Activated T-helper 17 cell treated with anti-CD3 and anti-CD28 coated beads, Interleukin-2, amount 50 U/mL, for 72 hours (primary cell): Measurements from ENCODE around the gene INMT. TPM values are rescaled to one million over a fixed set of nuclear protein-coding genes. Genes with fewer than 3 reads are reported as not detected.

Source experiments
- ATAC-seq: fragments of 150-1000 bp; cut with Tn5 transposase; replicated peaks from 2 replicates; pipeline ENCODE4 v1.10.0; 2021; ENCODE audit warnings: mild to moderate bottlenecking, moderate library complexity
- H3K27ac Mint-ChIP-seq: one replicate; pipeline ENCODE4 v1.8.0; 2022; ENCODE audit warnings: mixed read lengths
- H3K27me3 Mint-ChIP-seq: one replicate; pipeline ENCODE4 v1.8.0; 2022; ENCODE audit warnings: mixed read lengths
- H3K36me3 Mint-ChIP-seq: one replicate; pipeline ENCODE4 v1.8.0; 2022; ENCODE audit warnings: low read depth, mild to moderate bottlenecking, mixed read lengths
- H3K4me1 Mint-ChIP-seq: one replicate; pipeline ENCODE4 v1.8.0; 2022; ENCODE audit warnings: mixed read lengths
- H3K4me3 Mint-ChIP-seq: one replicate; pipeline ENCODE4 v1.8.0; 2022; ENCODE audit warnings: mild to moderate bottlenecking, mixed read lengths
- H3K9me3 Mint-ChIP-seq: one replicate; pipeline ENCODE4 v1.8.0; 2022; ENCODE audit warnings: mixed read lengths
- total RNA-seq, 2 donors: library from RNA; stranded (reverse); gene quantifications; one replicate each; pipeline ENCODE4 v1.2.3, GENCODE V29; 2022

Gene INMT
- total RNA-seq: under 1 TPM in 1 of 2 donors, not detected in 1; 0.21 TPM

DNA sequence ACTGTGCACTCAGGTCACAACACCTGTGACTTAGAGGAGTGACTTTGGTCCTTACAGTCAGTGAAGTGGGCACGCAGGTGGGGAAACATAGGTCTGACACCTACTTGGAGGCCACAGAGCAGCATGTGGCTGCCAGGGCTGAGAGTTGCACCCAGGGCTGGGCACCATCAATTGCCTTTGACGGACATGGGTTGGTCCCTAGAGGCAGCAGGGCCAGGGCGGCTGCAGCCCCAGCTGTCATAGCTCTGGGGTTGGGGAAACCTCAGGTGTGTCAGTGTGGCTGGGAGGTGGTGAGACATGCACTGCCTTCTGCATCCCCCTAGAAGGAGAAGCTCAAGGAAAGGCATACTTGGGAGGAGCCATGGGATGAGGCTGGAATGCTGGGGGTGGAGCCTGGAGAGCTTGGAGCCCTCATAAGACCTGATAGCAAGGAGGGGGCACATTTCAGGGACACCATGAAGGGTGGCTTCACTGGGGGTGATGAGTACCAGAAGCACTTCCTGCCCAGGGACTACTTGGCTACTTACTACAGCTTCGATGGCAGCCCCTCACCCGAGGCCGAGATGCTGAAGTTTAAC lies at the start of gene INMT:
TSS of gene INMT (plus strand) at position 440 of the 578 bp plus-strand sequence. CDS start at position 456, 16 bp downstream.
- H3K9me3 Mint-ChIP-seq: no peaks in the 10 kb centered on the region
- H3K36me3 Mint-ChIP-seq: no peaks in the 10 kb centered on the region
- H3K27me3 Mint-ChIP-seq: no peaks in the 10 kb centered on the region
- H3K27ac Mint-ChIP-seq: no peak within 1 kb of the TSS
- no peak for ATAC-seq
- H3K4me3 Mint-ChIP-seq: no peak within 1 kb of the TSS
- H3K4me1 Mint-ChIP-seq: no peaks in the 10 kb centered on the region

DNA sequence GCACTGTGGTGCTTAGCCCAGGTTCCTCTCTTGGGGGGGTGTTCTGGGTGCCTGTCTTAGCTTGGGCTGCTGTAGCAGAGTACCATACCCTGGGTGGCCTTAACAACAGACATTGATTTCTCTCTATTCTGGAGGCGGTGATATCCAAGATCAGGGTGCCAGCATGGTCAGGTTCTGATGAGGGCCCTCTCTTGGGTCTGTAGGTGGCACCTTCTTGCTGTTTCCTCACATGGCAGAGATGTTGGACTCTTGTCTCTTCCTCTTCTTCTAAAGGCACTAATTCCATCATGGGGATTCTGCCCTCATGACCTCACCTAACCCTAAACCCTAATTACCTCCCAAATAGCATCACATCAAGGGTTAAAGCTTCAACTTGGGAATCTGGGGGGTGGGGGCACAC lies 49.7 kb upstream of the INMT start:
- no peak overlapping the region for H3K4me3 Mint-ChIP-seq
- H3K36me3 Mint-ChIP-seq: no peaks in the 10 kb centered on the region
- no peaks in the 10 kb centered on the region for H3K9me3 Mint-ChIP-seq
- H3K27me3 Mint-ChIP-seq: no peaks in the 10 kb centered on the region
- no peak overlapping the region for H3K27ac Mint-ChIP-seq
- H3K4me1 Mint-ChIP-seq: peaks cover 13% of the 10 kb centered on the region
- ATAC-seq: no peak

DNA sequence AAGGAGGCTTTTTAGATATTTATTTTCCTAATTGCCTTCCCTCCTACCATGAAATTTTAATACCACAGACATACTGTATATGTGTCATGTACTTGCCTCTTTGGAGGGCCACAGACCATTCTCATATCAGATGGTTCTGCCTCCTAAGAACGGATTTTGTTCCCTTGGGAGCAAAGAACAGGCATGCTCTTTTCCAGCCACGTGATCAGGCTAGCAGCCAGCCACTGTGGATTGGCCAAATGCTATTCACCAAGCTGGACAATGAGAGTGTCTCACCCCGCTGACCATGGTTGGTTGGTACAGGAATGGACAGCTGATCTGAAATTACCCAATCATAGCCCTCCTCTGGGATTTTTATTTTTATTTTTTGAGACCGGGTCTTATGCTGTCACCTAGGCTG lies 48.2 kb upstream of the INMT start:
- H3K36me3 Mint-ChIP-seq: no peaks in the 10 kb centered on the region
- no peaks in the 10 kb centered on the region for H3K27me3 Mint-ChIP-seq
- H3K4me3 Mint-ChIP-seq: no peak overlapping the region
- H3K9me3 Mint-ChIP-seq: no peaks in the 10 kb centered on the region
- ATAC-seq: no peak
- peaks cover 8% of the 10 kb centered on the region for H3K4me1 Mint-ChIP-seq
- no peak overlapping the region for H3K27ac Mint-ChIP-seq

DNA sequence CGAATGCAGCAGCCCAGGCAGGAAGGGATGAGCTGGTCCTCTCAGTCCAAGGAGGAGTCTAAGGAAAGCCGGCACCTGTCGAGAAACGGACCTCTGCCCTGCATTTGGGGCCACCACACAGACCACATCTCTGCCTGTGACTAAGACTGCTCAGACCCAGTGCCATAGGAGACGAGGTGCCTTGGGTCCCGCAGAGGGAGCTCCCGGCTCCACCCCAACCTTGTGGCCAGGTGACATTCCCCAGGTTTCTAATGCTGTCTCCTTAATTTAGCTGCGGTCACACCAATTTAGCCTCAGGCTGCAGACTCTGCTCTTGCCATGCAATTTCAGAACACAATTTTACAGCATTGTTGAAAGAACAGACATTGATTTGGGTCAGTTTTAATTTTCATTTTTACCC lies 46.9 kb upstream of the INMT start:
- Mint-ChIP-seq H3K4me3 (no peak overlapping the region), H3K36me3 (no peaks in the 10 kb centered on the region), H3K27ac (no peak overlapping the region), H3K4me1 (peaks cover 8% of the 10 kb centered on the region), H3K27me3 (no peaks in the 10 kb centered on the region), H3K9me3 (no peaks in the 10 kb centered on the region)
- ATAC-seq: no peak

DNA sequence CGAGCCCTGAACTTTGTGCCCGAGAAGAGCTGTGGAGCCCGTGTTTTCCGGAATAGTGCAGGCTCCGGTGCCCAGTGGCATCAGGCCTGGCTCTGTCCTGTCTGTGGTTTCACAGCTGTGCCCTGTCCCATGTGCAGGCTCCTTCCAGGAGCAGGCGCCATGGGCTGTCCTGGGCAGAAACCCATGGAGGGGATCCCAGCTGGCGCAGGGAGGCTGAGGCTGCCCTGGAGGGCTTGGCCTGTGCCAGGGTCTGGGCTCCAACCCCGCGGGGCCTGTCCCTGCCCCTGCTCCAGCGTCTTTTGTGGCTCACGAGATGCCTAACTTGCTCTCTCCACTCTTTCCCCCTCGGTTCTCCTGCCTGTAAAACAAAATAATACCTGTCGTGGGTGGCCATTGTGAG lies 46.3 kb upstream of the INMT start:
- no peak for ATAC-seq
- H3K4me1 Mint-ChIP-seq: peaks cover 8% of the 10 kb centered on the region
- H3K27ac Mint-ChIP-seq: no peak overlapping the region
- H3K36me3 Mint-ChIP-seq: no peaks in the 10 kb centered on the region
- H3K9me3 Mint-ChIP-seq: no peaks in the 10 kb centered on the region
- no peak overlapping the region for H3K4me3 Mint-ChIP-seq
- H3K27me3 Mint-ChIP-seq: no peaks in the 10 kb centered on the region

DNA sequence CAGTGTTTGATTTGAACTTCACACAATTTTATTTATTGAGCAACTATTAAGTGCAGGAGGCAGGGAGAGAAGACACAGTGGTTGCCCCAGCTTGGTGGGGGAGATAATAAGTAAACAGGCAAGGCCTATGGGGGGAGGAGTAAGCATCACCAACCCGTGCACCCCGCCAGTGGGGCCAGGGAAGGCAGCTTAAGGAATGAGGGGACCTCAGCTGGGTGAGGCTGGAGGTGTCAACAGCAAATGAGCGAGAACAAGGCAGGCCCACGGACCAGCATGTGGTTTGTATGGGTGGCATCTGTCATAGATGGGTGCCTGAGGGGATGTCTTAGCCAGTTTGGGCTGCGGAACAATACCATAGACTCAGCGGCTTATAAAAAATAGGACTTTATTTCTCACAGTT lies 45.6 kb upstream of the INMT start:
- Mint-ChIP-seq H3K27ac (no peak overlapping the region), H3K9me3 (no peaks in the 10 kb centered on the region), H3K27me3 (no peaks in the 10 kb centered on the region), H3K4me3 (no peak overlapping the region), H3K4me1 (peaks cover 8% of the 10 kb centered on the region), H3K36me3 (no peaks in the 10 kb centered on the region)
- ATAC-seq: no peak

DNA sequence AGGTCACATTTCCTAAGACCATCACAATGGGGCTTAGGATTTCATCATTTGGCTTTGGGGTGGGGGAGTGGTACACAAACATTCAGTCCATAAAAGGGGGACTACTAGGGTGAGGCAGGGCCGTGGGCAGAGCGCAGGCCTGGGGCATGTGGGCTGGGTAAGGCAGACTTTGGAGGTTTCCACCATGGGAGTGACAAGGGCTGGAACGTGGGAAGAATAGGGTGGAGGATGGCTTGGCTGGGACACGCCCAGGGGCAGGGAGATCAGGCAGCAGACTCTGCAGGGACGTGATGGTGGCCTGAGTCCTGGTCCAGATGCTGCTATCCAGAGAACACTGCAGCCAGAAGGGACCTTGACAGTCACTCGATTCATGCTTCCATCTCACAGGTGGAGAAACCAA lies 45.0 kb upstream of the INMT start:
- H3K4me3 Mint-ChIP-seq: no peak overlapping the region
- ATAC-seq: no peak
- peak overlapping the region; percentile 51 for H3K27ac Mint-ChIP-seq
- no peaks in the 10 kb centered on the region for H3K36me3 Mint-ChIP-seq
- H3K27me3 Mint-ChIP-seq: no peaks in the 10 kb centered on the region
- peaks cover 8% of the 10 kb centered on the region for H3K4me1 Mint-ChIP-seq
- no peaks in the 10 kb centered on the region for H3K9me3 Mint-ChIP-seq

DNA sequence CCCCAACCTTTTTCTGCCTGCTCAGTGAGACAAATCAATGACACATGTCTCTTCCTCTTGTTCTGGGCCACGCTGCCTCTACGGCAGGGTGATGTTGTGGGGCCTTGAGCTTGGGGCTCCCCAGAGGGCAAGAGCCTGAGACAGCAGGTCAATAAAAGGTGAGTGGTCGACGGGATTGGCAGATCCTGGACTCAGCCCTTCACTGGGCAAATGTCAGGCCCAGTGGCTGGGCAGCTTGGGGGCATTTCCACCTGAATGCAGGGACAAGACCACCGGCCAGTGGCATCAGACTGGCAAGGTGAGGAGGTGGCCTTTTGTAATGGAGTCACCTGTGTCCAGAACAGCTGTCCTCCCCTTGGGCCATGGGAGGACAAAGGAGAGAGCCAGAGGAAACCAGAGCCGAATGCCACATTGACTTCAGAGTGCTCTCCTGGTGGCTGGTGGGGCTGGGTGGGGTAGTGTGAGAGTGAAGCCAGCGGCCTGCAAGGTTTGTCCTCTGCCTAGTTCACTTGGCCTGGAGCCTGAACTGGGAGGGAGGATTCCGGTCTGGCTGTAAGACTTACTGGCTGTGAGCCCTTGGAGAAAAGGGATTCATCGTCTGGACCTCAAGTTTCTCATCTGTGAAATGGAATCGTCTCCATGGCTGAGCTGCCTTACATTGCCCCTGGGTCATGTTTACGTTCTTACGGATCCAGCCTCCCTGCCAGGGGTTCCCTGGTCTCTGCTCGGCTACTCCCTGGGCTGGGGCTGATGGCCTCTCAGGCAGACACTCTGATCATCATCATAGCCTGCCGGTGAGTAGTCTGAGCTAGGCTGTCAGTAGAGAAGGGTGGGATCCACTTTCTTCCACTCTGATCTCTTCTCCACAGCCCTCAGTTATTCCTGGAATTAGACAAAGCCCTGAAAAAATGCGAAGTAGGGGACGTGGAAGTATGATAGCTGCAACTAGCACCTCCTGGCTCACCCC lies 44.3 kb upstream of the INMT start:
- Mint-ChIP-seq H3K36me3 (no peaks in the 10 kb centered on the region), H3K27me3 (no peaks in the 10 kb centered on the region), H3K27ac (no peak overlapping the region), H3K4me1 (peaks cover 4% of the 10 kb centered on the region), H3K9me3 (no peaks in the 10 kb centered on the region), H3K4me3 (no peak overlapping the region)
- ATAC-seq: no peak

DNA sequence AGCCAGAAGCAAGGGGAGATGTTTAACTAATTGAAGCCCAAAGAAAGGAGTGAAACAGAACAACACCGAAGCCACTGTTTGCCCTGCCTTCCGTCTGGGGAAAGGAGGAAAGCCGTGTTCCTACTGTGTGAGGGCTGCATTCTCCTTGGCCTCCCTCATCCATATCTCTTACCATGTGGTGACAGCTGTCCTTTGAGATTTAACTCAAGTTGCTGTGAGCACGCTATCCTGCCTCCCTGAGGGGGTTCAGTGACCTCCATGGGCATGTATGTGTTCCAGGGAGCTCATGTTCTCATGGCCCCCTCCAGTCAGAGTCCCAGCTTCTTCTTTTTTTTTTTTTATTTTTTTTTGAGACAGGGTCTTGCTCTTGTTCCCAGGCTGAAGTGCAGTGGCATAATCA lies 43.5 kb upstream of the INMT start:
- H3K36me3 Mint-ChIP-seq: no peaks in the 10 kb centered on the region
- no peaks in the 10 kb centered on the region for H3K9me3 Mint-ChIP-seq
- H3K4me1 Mint-ChIP-seq: peaks cover 4% of the 10 kb centered on the region
- ATAC-seq: no peak
- no peak overlapping the region for H3K27ac Mint-ChIP-seq
- no peak overlapping the region for H3K4me3 Mint-ChIP-seq
- H3K27me3 Mint-ChIP-seq: no peaks in the 10 kb centered on the region

DNA sequence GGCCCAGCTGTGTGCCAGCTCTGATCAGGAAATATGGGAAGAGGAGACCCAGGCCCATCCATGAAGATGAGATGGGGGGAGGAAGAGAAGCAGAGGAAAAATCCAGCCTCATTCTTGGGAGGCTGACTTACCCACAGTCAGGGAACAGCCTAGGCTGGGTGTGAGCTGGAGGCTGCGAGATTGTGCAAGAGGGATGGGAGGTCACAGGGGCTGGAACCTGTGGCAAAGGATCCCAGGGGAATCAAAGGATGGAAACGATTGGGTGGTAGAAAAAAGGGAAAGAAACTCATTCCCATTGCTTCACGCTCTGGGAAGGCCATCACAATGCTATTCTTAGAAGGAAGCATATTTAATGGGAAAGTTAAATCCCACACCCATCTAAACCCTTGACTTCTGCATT lies 43.0 kb upstream of the INMT start:
- Mint-ChIP-seq H3K4me3 (no peak overlapping the region), H3K36me3 (no peaks in the 10 kb centered on the region), H3K9me3 (no peaks in the 10 kb centered on the region), H3K27me3 (no peaks in the 10 kb centered on the region), H3K27ac (no peak overlapping the region), H3K4me1 (peaks cover 4% of the 10 kb centered on the region)
- ATAC-seq: no peak

DNA sequence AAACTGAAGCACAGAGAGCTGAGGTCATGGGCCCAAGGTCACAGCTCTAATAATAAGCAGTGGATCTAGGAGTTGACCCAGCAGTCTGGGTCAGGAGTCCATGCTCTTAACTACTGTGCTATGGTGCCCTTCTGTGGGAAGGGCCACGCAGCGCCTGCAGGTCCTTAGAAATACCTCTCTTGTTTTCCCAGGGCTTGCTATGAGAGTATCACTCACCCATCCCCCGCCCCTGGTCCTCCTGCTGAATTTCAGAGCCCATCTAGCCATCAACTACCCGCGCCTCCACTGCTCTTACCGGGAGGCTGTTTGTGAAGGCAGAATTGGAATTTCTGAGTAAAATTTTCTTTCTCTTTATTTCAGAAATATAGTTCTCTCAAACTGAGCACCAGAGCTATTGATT lies 42.4 kb upstream of the INMT start:
- no peak overlapping the region for H3K4me3 Mint-ChIP-seq

DNA sequence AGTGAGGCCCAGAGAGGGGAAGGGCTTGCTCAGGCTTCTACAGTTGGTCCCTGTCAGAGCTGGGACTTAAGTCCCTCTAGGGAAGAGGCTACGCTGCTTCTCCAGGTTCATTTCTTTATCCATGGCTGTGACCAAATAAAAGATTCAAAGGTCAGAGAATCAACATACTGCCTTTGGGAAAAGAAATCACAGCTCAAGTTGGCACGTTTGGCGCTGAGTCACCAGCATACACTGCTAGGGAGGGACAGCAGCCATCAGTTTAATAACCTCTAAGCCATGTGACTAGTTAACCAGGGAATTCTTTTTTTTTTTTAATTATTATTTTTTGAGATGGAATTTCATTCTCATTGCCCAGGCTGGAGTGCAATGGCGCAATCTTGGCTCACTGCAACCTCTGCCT lies 41.3 kb upstream of the INMT start:
- Mint-ChIP-seq H3K27ac (no peak overlapping the region), H3K4me1 (peaks cover 4% of the 10 kb centered on the region), H3K27me3 (no peaks in the 10 kb centered on the region), H3K4me3 (no peak overlapping the region), H3K9me3 (no peaks in the 10 kb centered on the region), H3K36me3 (no peaks in the 10 kb centered on the region)
- ATAC-seq: no peak

More for the DNA sequence above, 42.4 kb upstream of the INMT start:
- Mint-ChIP-seq H3K27me3 (no peaks in the 10 kb centered on the region), H3K36me3 (no peaks in the 10 kb centered on the region), H3K9me3 (no peaks in the 10 kb centered on the region), H3K4me1 (peaks cover 4% of the 10 kb centered on the region), H3K27ac (no peak overlapping the region)
- ATAC-seq: no peak

DNA sequence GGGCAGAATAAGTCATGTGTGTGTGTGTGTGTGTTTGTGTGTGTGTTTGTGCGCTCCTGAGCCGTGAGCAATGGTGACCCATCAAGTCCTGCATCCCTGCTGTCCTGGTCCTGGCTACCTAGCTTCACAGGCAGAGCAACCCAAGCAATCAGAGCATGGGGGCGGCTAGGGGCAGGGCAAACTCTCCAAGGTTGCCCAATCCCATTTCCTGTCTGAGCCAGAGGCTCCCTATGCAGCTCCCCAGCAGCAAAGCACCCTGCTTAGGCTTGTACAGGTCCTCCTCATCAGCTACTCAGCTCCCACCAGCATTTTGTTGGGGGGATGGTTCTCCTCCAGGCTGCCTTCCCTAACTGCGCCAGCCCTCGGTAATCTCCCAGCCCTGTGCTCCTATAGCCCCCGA lies 38.5 kb upstream of the INMT start:
- Mint-ChIP-seq H3K27me3 (no peaks in the 10 kb centered on the region), H3K27ac (no peak overlapping the region), H3K4me3 (no peak overlapping the region), H3K4me1 (no peaks in the 10 kb centered on the region), H3K36me3 (peaks cover 12% of the 10 kb centered on the region), H3K9me3 (peaks cover 8% of the 10 kb centered on the region)
- ATAC-seq: no peak

DNA sequence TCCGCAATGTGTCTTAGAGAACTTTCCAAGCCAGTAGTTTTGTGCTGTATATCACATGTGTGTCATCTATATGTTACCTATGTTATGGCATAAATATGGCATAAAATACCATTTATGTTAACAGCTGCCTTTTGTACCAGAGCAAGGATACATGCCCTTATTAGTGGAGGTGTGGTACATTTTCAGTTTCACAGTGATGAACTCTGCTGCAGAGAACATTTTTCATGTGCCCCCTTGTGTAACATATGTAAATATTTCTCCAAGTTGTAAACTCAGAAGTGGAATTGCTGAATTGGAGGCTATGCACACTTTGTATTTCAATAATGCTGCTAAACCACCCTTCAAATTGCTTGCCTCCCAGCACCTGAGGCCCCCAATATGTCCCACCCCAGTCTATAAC lies 37.8 kb upstream of the INMT start:
- Mint-ChIP-seq H3K36me3 (peaks cover 15% of the 10 kb centered on the region), H3K27me3 (no peaks in the 10 kb centered on the region), H3K9me3 (peaks cover 11% of the 10 kb centered on the region), H3K4me3 (no peak overlapping the region), H3K4me1 (no peaks in the 10 kb centered on the region), H3K27ac (no peak overlapping the region)
- no peak for ATAC-seq

DNA sequence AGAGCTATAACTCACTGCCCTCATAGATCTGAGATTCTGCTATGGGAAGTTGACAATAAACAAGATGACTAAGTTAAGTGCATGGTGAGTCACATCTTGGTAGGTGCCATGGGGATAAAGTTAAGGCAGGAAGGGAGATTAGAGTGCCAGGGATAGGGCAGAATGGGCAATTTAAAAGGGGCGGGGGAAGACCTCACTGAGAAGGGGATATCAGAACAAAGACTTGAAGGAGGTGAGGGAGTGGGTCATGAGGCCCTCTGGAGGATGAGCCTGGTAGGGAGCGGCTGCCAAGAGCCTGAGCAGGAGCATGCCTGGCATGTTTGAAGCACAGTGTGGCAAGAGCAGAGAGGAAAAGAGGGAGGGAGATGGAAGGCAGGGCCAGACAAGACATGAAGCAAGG lies 34.8 kb upstream of the INMT start:
- peaks cover 19% of the 10 kb centered on the region for H3K9me3 Mint-ChIP-seq
- no peak overlapping the region for H3K4me3 Mint-ChIP-seq
- no peak overlapping the region for H3K27ac Mint-ChIP-seq
- no peaks in the 10 kb centered on the region for H3K27me3 Mint-ChIP-seq
- H3K36me3 Mint-ChIP-seq: peaks cover 19% of the 10 kb centered on the region
- no peaks in the 10 kb centered on the region for H3K4me1 Mint-ChIP-seq
- ATAC-seq: no peak
